Measurements from ENCODE around the gene RUNX2. TPM values are rescaled to one million over a fixed set of nuclear protein-coding genes. Genes with fewer than 3 reads are reported as not detected.
A peak's percentile ranks its signal among the peaks of the same experiment; 100 is the strongest.
"Not testable (repeated sequence)": the region's sequence is repeated elsewhere in the genome, so short reads cannot be mapped to it uniquely, and the experiment has no call there.

The RUNX2 gene
- 1 to 10 TPM in 3 of 4 donors, under 1 TPM in 1; 1.00 to 8.1 (median 3.6) TPM for total RNA-seq

DNA sequence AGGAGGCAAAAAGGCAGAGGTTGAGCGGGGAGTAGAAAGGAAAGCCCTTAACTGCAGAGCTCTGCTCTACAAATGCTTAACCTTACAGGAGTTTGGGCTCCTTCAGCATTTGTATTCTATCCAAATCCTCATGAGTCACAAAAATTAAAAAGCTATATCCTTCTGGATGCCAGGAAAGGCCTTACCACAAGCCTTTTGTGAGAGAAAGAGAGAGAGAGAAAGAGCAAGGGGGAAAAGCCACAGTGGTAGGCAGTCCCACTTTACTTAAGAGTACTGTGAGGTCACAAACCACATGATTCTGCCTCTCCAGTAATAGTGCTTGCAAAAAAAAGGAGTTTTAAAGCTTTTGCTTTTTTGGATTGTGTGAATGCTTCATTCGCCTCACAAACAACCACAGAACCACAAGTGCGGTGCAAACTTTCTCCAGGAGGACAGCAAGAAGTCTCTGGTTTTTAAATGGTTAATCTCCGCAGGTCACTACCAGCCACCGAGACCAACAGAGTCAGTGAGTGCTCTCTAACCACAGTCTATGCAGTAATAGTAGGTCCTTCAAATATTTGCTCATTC lies at the start of gene RUNX2:
TSS of gene RUNX2 (plus strand) at position 375 of the 567 bp plus-strand sequence. CDS start 397 bp downstream, outside the sequence.
- DNase-seq = no peak
- intact Hi-C loops (cut with DNase I; ENCODE audit: low total_unique reads) = no loop called here
- Histone ChIP-seq H3K36me3 (no peaks in the 10 kb centered on the region), H3K27me3 (no peaks in the 10 kb centered on the region), H3K4me1 (peaks cover 0 to 5% (median 0%) of the 10 kb centered on the region in 4 donors), H3K4me3 (peak within 1 kb of the TSS in 1 of 4 donors; percentile 7), H3K27ac (no peak within 1 kb of the TSS), H3K9me3 (no peaks in the 10 kb centered on the region)
- no peak for TF ChIP-seq POLR2A (IDR thresholded peaks at IDR 0.05)
- in situ Hi-C loops (cut with MboI; ENCODE audit: low pct_ligation_motif_present in 1 of 4, low pct_unique_long_range_greater_than_20kb in 1 of 4, low sequenced_read_pairs in 3 of 4) = no loop called here
- 79 to 86% methylated on average over 1 to 5 of the region's 5 CpGs for WGBS, 2 donors (ENCODE audit: low coverage in 1 of 2)

DNA sequence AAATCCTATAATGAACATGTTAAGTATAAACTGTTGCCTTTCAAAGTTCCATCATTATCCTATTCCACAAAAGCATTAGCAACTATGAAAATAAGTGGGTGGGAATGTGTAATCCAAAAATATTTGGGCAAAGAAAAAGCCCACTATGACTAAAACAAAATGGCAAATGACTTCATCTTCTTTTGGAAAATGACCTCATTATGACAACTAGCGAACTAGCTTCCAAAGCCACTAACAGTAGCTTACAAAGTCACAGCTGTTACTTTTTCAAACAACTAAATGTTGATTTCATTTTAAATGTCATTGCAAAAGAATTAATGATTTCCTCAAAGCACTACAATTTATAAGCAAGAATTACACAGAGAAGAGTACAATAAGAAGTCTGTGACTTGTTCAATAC lies 49.8 kb upstream of the RUNX2 start:
- Histone ChIP-seq H3K9me3 (no peaks in the 10 kb centered on the region), H3K36me3 (no peaks in the 10 kb centered on the region), H3K27me3 (no peaks in the 10 kb centered on the region), H3K27ac (no peak overlapping the region), H3K4me3 (no peak overlapping the region), H3K4me1 (no peaks in the 10 kb centered on the region)
- in situ Hi-C loops (cut with MboI; ENCODE audit: low pct_ligation_motif_present in 1 of 4, low pct_unique_long_range_greater_than_20kb in 1 of 4, low sequenced_read_pairs in 3 of 4) = no loop called here
- no peak for TF ChIP-seq POLR2AphosphoS5 (IDR thresholded peaks at IDR 0.05)
- TF ChIP-seq POLR2A (IDR thresholded peaks at IDR 0.05) = no peak
- TF ChIP-seq EP300 (IDR thresholded peaks at IDR 0.05; ENCODE audit: low read depth) = no peak
- TF ChIP-seq, protein P1, sequence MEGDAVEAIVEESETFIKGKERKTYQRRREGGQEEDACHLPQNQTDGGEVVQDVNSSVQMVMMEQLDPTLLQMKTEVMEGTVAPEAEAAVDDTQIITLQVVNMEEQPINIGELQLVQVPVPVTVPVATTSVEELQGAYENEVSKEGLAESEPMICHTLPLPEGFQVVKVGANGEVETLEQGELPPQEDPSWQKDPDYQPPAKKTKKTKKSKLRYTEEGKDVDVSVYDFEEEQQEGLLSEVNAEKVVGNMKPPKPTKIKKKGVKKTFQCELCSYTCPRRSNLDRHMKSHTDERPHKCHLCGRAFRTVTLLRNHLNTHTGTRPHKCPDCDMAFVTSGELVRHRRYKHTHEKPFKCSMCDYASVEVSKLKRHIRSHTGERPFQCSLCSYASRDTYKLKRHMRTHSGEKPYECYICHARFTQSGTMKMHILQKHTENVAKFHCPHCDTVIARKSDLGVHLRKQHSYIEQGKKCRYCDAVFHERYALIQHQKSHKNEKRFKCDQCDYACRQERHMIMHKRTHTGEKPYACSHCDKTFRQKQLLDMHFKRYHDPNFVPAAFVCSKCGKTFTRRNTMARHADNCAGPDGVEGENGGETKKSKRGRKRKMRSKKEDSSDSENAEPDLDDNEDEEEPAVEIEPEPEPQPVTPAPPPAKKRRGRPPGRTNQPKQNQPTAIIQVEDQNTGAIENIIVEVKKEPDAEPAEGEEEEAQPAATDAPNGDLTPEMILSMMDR (IDR thresholded peaks at IDR 0.05) = no peak
- 67 to 95% methylated on average over 1 of the region's 1 CpG for WGBS, 2 donors (ENCODE audit: low coverage in 1 of 2)
- intact Hi-C loops (cut with DNase I; ENCODE audit: low total_unique reads) = no loop called here
- no peak for DNase-seq

DNA sequence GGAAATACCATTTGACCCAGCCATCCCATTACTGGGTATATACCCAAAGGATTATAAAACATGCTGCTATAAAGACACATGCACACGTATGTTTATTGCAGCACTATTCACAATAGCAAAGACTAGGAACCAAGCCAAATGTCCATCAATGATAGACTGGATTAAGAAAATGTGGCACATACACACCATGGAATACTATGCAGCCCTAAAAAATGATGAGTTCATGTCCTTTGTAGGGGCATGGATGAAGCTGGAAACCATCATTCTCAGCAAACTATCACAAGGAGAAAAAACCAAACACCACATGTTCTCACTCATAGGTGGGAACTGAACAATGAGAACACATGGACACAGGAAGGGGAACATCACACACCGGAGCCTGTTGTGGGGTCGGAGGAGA lies 41.4 kb upstream of the RUNX2 start:
- in situ Hi-C loops (cut with MboI; ENCODE audit: low pct_ligation_motif_present in 1 of 4, low pct_unique_long_range_greater_than_20kb in 1 of 4, low sequenced_read_pairs in 3 of 4); H3K4me3 ChIP-seq; DNase-seq; H3K27ac ChIP-seq; H3K36me3 ChIP-seq; H3K9me3 ChIP-seq; intact Hi-C loops (cut with DNase I; ENCODE audit: low total_unique reads); H3K4me1 ChIP-seq; H3K27me3 ChIP-seq: not testable (repeated sequence)
- 68 to 90% methylated on average over 2 to 3 of the region's 3 CpGs for WGBS, 2 donors (ENCODE audit: low coverage in 1 of 2)

DNA sequence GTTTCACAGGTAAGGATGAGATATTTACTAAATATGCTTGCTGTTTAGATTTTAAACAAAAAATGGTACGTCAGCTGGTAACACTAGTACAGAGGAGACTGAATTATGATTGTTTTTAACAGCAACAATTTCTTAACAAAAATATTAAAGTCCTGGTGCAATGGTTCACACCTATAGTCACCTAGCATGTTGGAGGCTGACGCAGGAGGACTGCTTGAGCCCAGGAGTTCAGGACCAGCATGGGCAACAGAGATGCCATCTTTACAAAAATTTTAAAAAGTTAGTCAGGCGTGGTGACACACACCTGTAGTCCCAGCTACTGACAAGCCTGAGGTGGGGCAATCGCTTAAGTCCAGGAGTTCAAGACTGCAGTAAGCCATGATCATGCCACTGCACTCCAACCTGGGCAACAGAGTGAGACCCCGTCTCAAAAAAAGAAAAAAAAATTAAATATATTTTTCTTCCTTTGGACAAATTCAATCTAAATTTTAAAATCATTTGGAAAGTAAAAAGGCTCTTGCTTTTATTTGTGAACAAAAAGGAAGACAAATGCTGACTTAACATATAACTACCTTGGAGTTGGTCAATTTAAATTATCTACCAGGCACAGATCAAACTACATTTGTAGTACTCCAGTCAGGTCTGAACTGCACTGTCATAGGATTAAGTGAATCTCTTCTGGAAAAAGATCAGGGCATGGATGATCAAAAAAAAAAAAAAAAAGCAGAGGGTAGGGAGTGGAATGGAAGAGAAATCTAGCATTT lies 38.2 kb upstream of the RUNX2 start:
- no peak for DNase-seq
- Histone ChIP-seq H3K27me3 (no peaks in the 10 kb centered on the region), H3K36me3 (no peaks in the 10 kb centered on the region), H3K9me3 (no peaks in the 10 kb centered on the region), H3K27ac (no peak overlapping the region), H3K4me3 (no peak overlapping the region), H3K4me1 (no peaks in the 10 kb centered on the region)
- no peak for TF ChIP-seq POLR2AphosphoS5 (IDR thresholded peaks at IDR 0.05)
- no peak for TF ChIP-seq POLR2A (IDR thresholded peaks at IDR 0.05)
- no peak for TF ChIP-seq EP300 (IDR thresholded peaks at IDR 0.05; ENCODE audit: low read depth)
- TF ChIP-seq, protein P1 (IDR thresholded peaks at IDR 0.05) = no peak
- intact Hi-C loops (cut with DNase I; ENCODE audit: low total_unique reads) = no loop called here
- 96 to 97% methylated on average over 3 to 5 of the region's 5 CpGs for WGBS, 2 donors (ENCODE audit: low coverage in 1 of 2)
- in situ Hi-C loops (cut with MboI; ENCODE audit: low pct_ligation_motif_present in 1 of 4, low pct_unique_long_range_greater_than_20kb in 1 of 4, low sequenced_read_pairs in 3 of 4) = no loop called here

DNA sequence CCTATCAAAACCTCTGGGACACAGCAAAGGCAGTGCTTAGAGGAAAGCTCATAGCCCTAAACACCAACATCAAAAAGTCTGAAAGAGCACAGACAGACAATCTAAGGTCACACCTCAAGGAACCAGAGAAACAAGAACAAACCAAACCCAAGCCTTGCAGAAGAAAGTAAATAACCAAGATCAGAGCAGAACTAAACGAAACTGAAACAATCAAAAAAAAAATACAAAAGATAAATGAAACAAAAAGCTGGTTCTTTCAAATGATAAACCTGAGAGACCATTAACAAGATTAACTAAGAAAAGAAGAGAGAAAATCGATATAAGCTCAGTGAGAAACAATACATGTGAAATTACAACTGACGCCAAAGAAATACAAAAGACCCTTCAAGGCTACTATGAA lies 34.8 kb upstream of the RUNX2 start:
- H3K4me1 ChIP-seq = no peaks in the 10 kb centered on the region
- H3K4me3 ChIP-seq = no peak overlapping the region
- DNase-seq = no peak
- no peaks in the 10 kb centered on the region for H3K36me3 ChIP-seq
- TF ChIP-seq POLR2AphosphoS5 (IDR thresholded peaks at IDR 0.05) = no peak
- TF ChIP-seq POLR2A (IDR thresholded peaks at IDR 0.05) = no peak
- TF ChIP-seq, protein P1 (IDR thresholded peaks at IDR 0.05) = no peak
- TF ChIP-seq EP300 (IDR thresholded peaks at IDR 0.05; ENCODE audit: low read depth) = no peak
- 71 to 76% methylated on average over 3 of the region's 3 CpGs for WGBS, 2 donors (ENCODE audit: low coverage in 1 of 2)
- in situ Hi-C loops (cut with MboI; ENCODE audit: low pct_ligation_motif_present in 1 of 4, low pct_unique_long_range_greater_than_20kb in 1 of 4, low sequenced_read_pairs in 3 of 4) = no loop called here
- H3K27ac ChIP-seq = no peak overlapping the region
- no peaks in the 10 kb centered on the region for H3K9me3 ChIP-seq
- intact Hi-C loops (cut with DNase I; ENCODE audit: low total_unique reads) = no loop called here
- no peaks in the 10 kb centered on the region for H3K27me3 ChIP-seq

DNA sequence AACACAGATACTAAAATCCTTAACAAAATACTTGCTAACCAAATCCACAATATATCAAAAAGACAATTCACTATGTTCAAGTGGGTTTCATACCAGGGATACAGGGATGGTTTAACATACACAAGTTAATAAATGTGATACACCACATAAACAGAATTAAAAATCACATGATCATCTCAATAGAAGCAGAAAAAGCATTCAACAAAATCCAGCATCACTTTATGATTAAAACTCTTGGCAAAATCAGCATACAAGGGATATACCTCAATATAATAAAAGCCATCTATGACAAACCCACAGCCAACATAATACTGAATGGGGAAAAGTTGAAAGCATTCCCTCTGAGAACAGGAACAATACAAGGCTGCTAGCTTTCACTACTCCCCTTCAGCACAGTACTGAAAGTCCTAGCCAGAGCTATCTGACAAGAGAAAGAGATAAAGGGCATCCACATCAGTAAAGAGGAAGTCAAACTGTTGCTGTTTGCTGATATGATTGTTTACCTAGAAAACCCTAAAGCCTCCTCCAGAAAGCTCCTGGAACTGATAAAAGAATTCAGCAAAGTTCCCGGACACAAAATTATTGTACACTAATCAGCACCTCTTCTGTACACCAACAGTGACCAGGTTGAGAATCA lies 33.9 kb upstream of the RUNX2 start:
- intact Hi-C loops (cut with DNase I; ENCODE audit: low total_unique reads); H3K4me1 ChIP-seq; H3K4me3 ChIP-seq; DNase-seq; H3K9me3 ChIP-seq; H3K27me3 ChIP-seq; H3K27ac ChIP-seq; in situ Hi-C loops (cut with MboI; ENCODE audit: low pct_ligation_motif_present in 1 of 4, low pct_unique_long_range_greater_than_20kb in 1 of 4, low sequenced_read_pairs in 3 of 4); H3K36me3 ChIP-seq: not testable (repeated sequence)
- WGBS, 2 donors (ENCODE audit: low coverage in 1 of 2) = 60 to 61% methylated on average over 1 of the region's 1 CpG
